Caco-2 (cell line): ENCODE results near the gene ABL2. TPM values are rescaled to one million over a fixed set of nuclear protein-coding genes. Genes with fewer than 3 reads are reported as not detected.
A peak's percentile ranks its signal among the peaks of the same experiment; 100 is the strongest.
"Not testable (repeated sequence)": the region's sequence is repeated elsewhere in the genome, so short reads cannot be mapped to it uniquely, and the experiment has no call there.

Experiments used
- BruUV-seq: library from RNA; stranded (reverse); fragments of 400-500 nt; replicated peaks from 2 replicates; lab custom pipeline; 2021; lab: Mats Ljungman, UMichigan
- CTCF ChIA-PET: fragments of 300-600 bp; sonication (Branson Sonifier 250); formaldehyde crosslinking; loops from one replicate; lab custom pipeline; 2022; ENCODE audit warnings: antibody characterized with exemption; lab: Charles Lee
- POLR2A ChIA-PET: fragments of 300-600 bp; sonication (Branson Sonifier 250); formaldehyde crosslinking; loops from one replicate; lab custom pipeline; 2022; ENCODE audit warnings: antibody characterized with exemption; lab: Charles Lee
- DNase-seq, 2 experiments: peaks; one replicate each; pipeline versions ENCODE4 v3.0.0 to v3.0.0-alpha.2; 2020 to 2022
- H3K27me3 ChIP-seq: replicated peaks from 2 replicates; pipeline ENCODE4 v1.6.0; 2011; ENCODE audit warnings: low read length; ENCODE audit not compliant: control insufficient read depth, insufficient read depth
- H3K36me3 ChIP-seq: 2 replicates; pipeline ENCODE4 v1.5.1; 2011; ENCODE audit warnings: low read length; ENCODE audit not compliant: control insufficient read depth, insufficient read depth
- H3K4me1 ChIP-seq: fragments of 250-450 bp; sonication (Bioruptor Pico); 2 replicates; pipeline ENCODE4 v1.5.1; 2020; ENCODE audit warnings: mild to moderate bottlenecking
- H3K4me3 ChIP-seq: 2 replicates; pipeline ENCODE4 v1.5.1; 2011; ENCODE audit warnings: low read depth, mild to moderate bottlenecking, control low read depth, low read length
- H3K9me3 ChIP-seq: fragments of 250-450 bp; sonication (Bioruptor Pico); 2 replicates; pipeline ENCODE4 v1.5.1; 2020; ENCODE audit warnings: mild to moderate bottlenecking, moderate library complexity
- H3K27ac Mint-ChIP-seq: one replicate; pipeline ENCODE4 v1.8.0; 2022; ENCODE audit warnings: mixed read lengths; ENCODE audit not compliant: unreplicated experiment
- H3K27me3 Mint-ChIP-seq: one replicate; pipeline ENCODE4 v1.8.0; 2022; ENCODE audit warnings: mixed read lengths; ENCODE audit not compliant: insufficient read depth, unreplicated experiment
- H3K36me3 Mint-ChIP-seq: one replicate; pipeline ENCODE4 v1.8.0; 2022; ENCODE audit warnings: mild to moderate bottlenecking, mixed read lengths; ENCODE audit not compliant: insufficient read depth, unreplicated experiment
- H3K4me1 Mint-ChIP-seq: one replicate; pipeline ENCODE4 v1.8.0; 2022; ENCODE audit warnings: low read depth, mixed read lengths; ENCODE audit not compliant: unreplicated experiment
- H3K4me3 Mint-ChIP-seq: one replicate; pipeline ENCODE4 v1.8.0; 2022; ENCODE audit warnings: mild to moderate bottlenecking, moderate library complexity, mixed read lengths; ENCODE audit not compliant: unreplicated experiment
- H3K9me3 Mint-ChIP-seq: one replicate; pipeline ENCODE4 v1.8.0; 2022; ENCODE audit warnings: mixed read lengths; ENCODE audit not compliant: unreplicated experiment
- CTCF ChIP-seq, 2 experiments: fragments of 200-600 bp in 1 of 2; IDR thresholded peaks; 1 replicate in 1 of 2; 2 replicates in 1 of 2; pipeline versions ENCODE4 v1.5.1 to v1.8.0; 2011 to 2022; ENCODE audit warnings: antibody characterized with exemption in 1 of 2, control low read depth in 1 of 2, inconsistent platforms in 1 of 2, low read depth in 1 of 2, low read length in 1 of 2, mild to moderate bottlenecking in 1 of 2, moderate library complexity in 1 of 2; ENCODE audit not compliant: insufficient read depth in 1 of 2, severe bottlenecking in 1 of 2, unreplicated experiment in 1 of 2
- intact Hi-C: fragments of 100-400 bp; cut with micrococcal nuclease; formaldehyde crosslinking; loops from one replicate; pipeline ENCODE4 v1.10.0; 2022; ENCODE audit not compliant: unreplicated experiment
- total RNA-seq: library from RNA; stranded (reverse); gene quantifications from 2 replicates; pipeline ENCODE4 v1.2.3, GENCODE V29; 2022

The ABL2 gene
- total RNA-seq, 1 experiment from 2014 or later, result 21.6 TPM

DNA sequence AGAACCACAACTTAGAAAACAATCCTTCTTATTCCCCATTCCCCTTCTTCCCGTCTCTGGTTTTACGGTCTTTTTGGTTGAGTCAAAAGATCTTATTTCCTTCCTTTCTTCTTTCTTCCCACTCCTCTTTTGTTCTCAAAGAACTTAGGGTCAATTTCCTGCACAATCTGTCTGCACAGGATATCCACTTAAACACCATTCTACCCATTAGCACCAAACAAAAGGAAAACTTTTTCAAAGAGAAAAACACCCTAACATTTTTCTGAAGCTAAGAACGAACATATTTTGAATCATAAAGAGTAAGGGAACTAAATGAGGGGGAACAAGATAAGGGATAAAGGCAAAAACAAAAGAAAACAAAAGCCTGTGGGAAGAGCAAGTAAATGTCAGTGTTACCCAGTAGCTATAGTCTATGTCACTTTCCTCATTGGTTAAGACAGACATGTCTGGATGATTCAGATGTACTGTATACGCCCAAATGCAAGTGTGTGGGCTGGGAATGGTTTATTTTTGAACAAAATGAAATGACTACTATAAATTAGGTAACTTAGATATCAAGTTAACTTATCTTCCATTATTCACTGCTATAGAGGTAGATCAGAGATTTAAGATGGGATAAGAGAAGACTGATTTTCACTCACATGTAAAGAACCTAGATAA is 87.8 kb downstream of the ABL2 start:
- ChIA-PET POLR2A (no interaction called here), CTCF (no interaction called here)
- no peak for TF ChIP-seq CTCF (IDR thresholded peaks at IDR 0.05; ENCODE audit: insufficient read depth in 1 of 2, low read depth in 1 of 2, low read length in 1 of 2, severe bottlenecking in 1 of 2, unreplicated experiment in 1 of 2)
- no peak overlapping the region for H3K4me3 ChIP-seq
- Mint-ChIP-seq H3K27ac (no peak overlapping the region), H3K36me3 (peaks cover 23% of the 10 kb centered on the region), H3K27me3 (no peaks in the 10 kb centered on the region), H3K4me1 (peaks cover 7% of the 10 kb centered on the region), H3K9me3 (peaks cover 17% of the 10 kb centered on the region), H3K4me3 (peak overlapping the region; percentile 12)
- H3K36me3 ChIP-seq, result no peaks in the 10 kb centered on the region; the same call in 1 of the 2 replicates
- no peaks in the 10 kb centered on the region for H3K27me3 ChIP-seq
- BruUV-seq, result no TSS peak
- H3K4me1 ChIP-seq, result peaks cover 13% of the 10 kb centered on the region; the same call in 1 of the 2 replicates
- intact Hi-C loops, result loop anchor here (5.0 kb wide), 1 partner anchor 151 kb away; the partner anchor contains the start of gene SOAT1
- no peak for DNase-seq
- H3K9me3 ChIP-seq, result peaks cover 6% of the 10 kb centered on the region; the same call in 1 of the 2 replicates

- not testable (repeated sequence) for H3K27me3 Mint-ChIP-seq
Observed at GRCh38 chr1:179138755-179139154, 90.7 kb downstream of the ABL2 start.

GRCh38 chr1:179137617-179138255 is 91.7 kb downstream of the ABL2 start:
- H3K36me3 ChIP-seq, result no peaks in the 10 kb centered on the region; the same call in 1 of the 2 replicates
- Mint-ChIP-seq H3K36me3 (peaks cover 18% of the 10 kb centered on the region), H3K27me3 (no peaks in the 10 kb centered on the region), H3K27ac (no peak overlapping the region), H3K4me1 (peaks cover 2% of the 10 kb centered on the region), H3K9me3 (peaks cover 17% of the 10 kb centered on the region), H3K4me3 (no peak overlapping the region)
- peaks cover 6% of the 10 kb centered on the region; the same call in 1 of the 2 replicates for H3K9me3 ChIP-seq
- no TSS peak for BruUV-seq
- H3K27me3 ChIP-seq, result no peaks in the 10 kb centered on the region
- ChIA-PET POLR2A (no interaction called here), CTCF (no interaction called here)
- no peak for DNase-seq
- no peak overlapping the region for H3K4me3 ChIP-seq
- peaks cover 6% of the 10 kb centered on the region; the same call in 1 of the 2 replicates for H3K4me1 ChIP-seq
- intact Hi-C loops, result no loop called here
- no peak for TF ChIP-seq CTCF (IDR thresholded peaks at IDR 0.05; ENCODE audit: insufficient read depth in 1 of 2, low read depth in 1 of 2, low read length in 1 of 2, severe bottlenecking in 1 of 2, unreplicated experiment in 1 of 2)

More at GRCh38 chr1:179138755-179139154, 90.7 kb downstream of the ABL2 start:
- H3K9me3 ChIP-seq, H3K27me3 ChIP-seq, POLR2A ChIA-PET, H3K4me3 Mint-ChIP-seq, H3K4me1 Mint-ChIP-seq, H3K27ac Mint-ChIP-seq, BruUV-seq, DNase-seq, CTCF ChIA-PET, H3K36me3 ChIP-seq, intact Hi-C loops, H3K4me3 ChIP-seq: not testable (repeated sequence)
- H3K4me1 ChIP-seq, result peaks cover 13% of the 10 kb centered on the region; the same call in 1 of the 2 replicates
- Mint-ChIP-seq H3K9me3 (peaks cover 17% of the 10 kb centered on the region), H3K36me3 (peaks cover 18% of the 10 kb centered on the region)

DNA sequence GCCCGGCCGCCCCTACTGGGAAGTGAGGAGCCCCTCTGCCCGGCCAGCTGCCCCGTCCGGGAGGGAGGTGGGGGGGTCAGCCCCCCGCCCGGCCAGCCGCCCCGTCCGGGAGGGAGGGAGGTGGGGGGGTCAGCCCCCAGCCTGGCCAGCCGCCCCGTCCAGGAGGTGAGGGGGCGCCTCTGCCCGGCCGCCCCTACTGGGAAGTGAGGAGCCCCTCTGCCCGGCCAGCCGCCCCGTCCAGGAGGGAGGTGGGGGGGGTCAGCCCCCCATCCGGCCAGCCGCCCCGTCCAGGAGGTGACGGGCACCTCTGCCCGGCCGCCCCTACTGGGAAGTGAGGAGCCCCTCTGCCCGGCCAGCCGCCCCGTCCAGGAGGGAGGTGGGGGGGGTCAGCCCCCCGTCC is 93.8 kb downstream of the ABL2 start:
- BruUV-seq, H3K9me3 ChIP-seq, H3K36me3 ChIP-seq, H3K4me3 ChIP-seq, H3K4me3 Mint-ChIP-seq, H3K4me1 Mint-ChIP-seq, CTCF ChIA-PET, intact Hi-C loops, H3K27me3 ChIP-seq, H3K4me1 ChIP-seq, POLR2A ChIA-PET, H3K27me3 Mint-ChIP-seq, H3K27ac Mint-ChIP-seq, DNase-seq: not testable (repeated sequence)
- Mint-ChIP-seq H3K36me3 (peaks cover 15% of the 10 kb centered on the region), H3K9me3 (peaks cover 17% of the 10 kb centered on the region)

- H3K27me3 Mint-ChIP-seq, DNase-seq, H3K4me1 Mint-ChIP-seq, BruUV-seq, H3K4me1 ChIP-seq, H3K27ac Mint-ChIP-seq, intact Hi-C loops, H3K9me3 ChIP-seq, H3K4me3 ChIP-seq, CTCF ChIA-PET, POLR2A ChIA-PET, H3K36me3 ChIP-seq, H3K27me3 ChIP-seq, H3K4me3 Mint-ChIP-seq: not testable (repeated sequence)
- H3K36me3 Mint-ChIP-seq, result peaks cover 16% of the 10 kb centered on the region
- peaks cover 13% of the 10 kb centered on the region for H3K9me3 Mint-ChIP-seq
Observed at GRCh38 chr1:179135168-179135567, 94.3 kb downstream of the ABL2 start.
